IMR-90 (cell line): ENCODE measurements around the gene FKBP11. TPM values are rescaled to one million over a fixed set of nuclear protein-coding genes. Genes with fewer than 3 reads are reported as not detected.

Experiments
- ATAC-seq: fragments of 200-7000 bp; cut with Tn5 transposase; 2 replicates; pipeline ENCODE4 v1.9.1; 2020; ENCODE audit warnings: low read depth, mild to moderate bottlenecking, moderate library complexity
- BruUV-seq: library from RNA; stranded (reverse); fragments of 400-500 nt; replicated peaks from 2 replicates; lab custom pipeline; 2021; lab: Mats Ljungman, UMichigan
- CTCF ChIA-PET: fragments of 300-600 bp; formaldehyde crosslinking; extraction: SDS; loops from one replicate; lab custom pipeline; 2021; ENCODE audit warnings: antibody characterized with exemption; lab: Yijun Ruan, JAX
- POLR2A ChIA-PET: fragments of 300-600 bp; sonication (Branson Sonifier 250); formaldehyde crosslinking; loops from one replicate; lab custom pipeline; 2022; ENCODE audit warnings: antibody characterized with exemption; ENCODE audit not compliant: unreplicated experiment; lab: Charles Lee
- DNase-seq: peaks from one replicate; pipeline ENCODE4 v3.0.0; 2013
- H2AFZ ChIP-seq: replicated peaks from 2 replicates; pipeline ENCODE3; 2013; ENCODE audit warnings: low read length, mild to moderate bottlenecking; ENCODE audit not compliant: poor library complexity
- H2AK5ac ChIP-seq: 2 replicates; pipeline ENCODE4 v1.6.1; 2013; ENCODE audit warnings: low read depth, low read length, inconsistent platforms
- H2AK9ac ChIP-seq: replicated peaks from 2 replicates; pipeline ENCODE3; 2013; ENCODE audit warnings: mild to moderate bottlenecking, low read depth, low read length, moderate library complexity; ENCODE audit not compliant: poor library complexity
- H2BK120ac ChIP-seq: 2 replicates; pipeline ENCODE4 v1.6.1; 2013; ENCODE audit warnings: low read depth, low read length, inconsistent platforms
- H2BK15ac ChIP-seq: 3 replicates; pipeline ENCODE4 v1.6.1; 2013; ENCODE audit warnings: low read depth, low read length, inconsistent platforms
- H2BK20ac ChIP-seq: 2 replicates; pipeline ENCODE4 v1.6.1; 2013; ENCODE audit warnings: low read depth, mild to moderate bottlenecking, inconsistent platforms, low read length, moderate library complexity
- H2BK5ac ChIP-seq: 2 replicates; pipeline ENCODE4 v1.6.1; 2013; ENCODE audit warnings: mild to moderate bottlenecking, low read depth, low read length, inconsistent platforms; ENCODE audit not compliant: poor library complexity, severe bottlenecking
- H3K14ac ChIP-seq: replicated peaks from 2 replicates; pipeline ENCODE4 v1.6.1; 2013; ENCODE audit warnings: low read depth, low read length, inconsistent platforms
- H3K18ac ChIP-seq: 2 replicates; pipeline ENCODE4 v1.6.1; 2013; ENCODE audit warnings: low read depth, low read length, control low read depth
- H3K23ac ChIP-seq: 2 replicates; pipeline ENCODE4 v1.6.1; 2013; ENCODE audit warnings: low read depth, low read length, inconsistent platforms
- H3K27ac ChIP-seq: 2 replicates; pipeline ENCODE4 v1.5.1; 2013; ENCODE audit warnings: mild to moderate bottlenecking, control low read depth, low read length; ENCODE audit not compliant: insufficient read depth
- H3K27me3 ChIP-seq: 2 replicates; pipeline ENCODE4 v1.6.1; 2013; ENCODE audit warnings: low read length; ENCODE audit not compliant: control insufficient read depth, insufficient read depth
- H3K36me3 ChIP-seq: 2 replicates; pipeline ENCODE4 v1.6.1; 2013; ENCODE audit warnings: low read length, mixed read lengths; ENCODE audit not compliant: control insufficient read depth, insufficient read depth
- H3K4ac ChIP-seq: 2 replicates; pipeline ENCODE4 v1.6.1; 2013; ENCODE audit warnings: low read depth, low read length, inconsistent platforms
- H3K4me1 ChIP-seq: 2 replicates; pipeline ENCODE4 v1.6.1; 2013; ENCODE audit warnings: low read length, mixed read lengths; ENCODE audit not compliant: control insufficient read depth, insufficient read depth
- H3K4me2 ChIP-seq: 2 replicates; pipeline ENCODE4 v1.6.1; 2013; ENCODE audit warnings: low read depth, mild to moderate bottlenecking, control low read depth, low read length, moderate library complexity
- H3K4me3 ChIP-seq: 2 replicates; pipeline ENCODE4 v1.5.1; 2013; ENCODE audit warnings: low read depth, mild to moderate bottlenecking, control low read depth, low read length, moderate library complexity; ENCODE audit not compliant: insufficient read depth
- H3K56ac ChIP-seq: 2 replicates; pipeline ENCODE4 v1.6.1; 2013; ENCODE audit warnings: low read length, inconsistent platforms; ENCODE audit not compliant: insufficient read depth; ENCODE audit errors: extremely low read depth
- H3K79me1 ChIP-seq, 2 experiments: 2 replicates each; pipeline ENCODE4 v1.6.1; 2013; ENCODE audit warnings: low read length in 2 of 2, inconsistent platforms in 1 of 2, low read depth in 1 of 2
- H3K9ac ChIP-seq: 2 replicates; pipeline ENCODE4 v1.6.1; 2013; ENCODE audit warnings: low read depth, low read length, control low read depth
- H3K9me1 ChIP-seq: 2 replicates; pipeline ENCODE4 v1.6.1; 2013; ENCODE audit warnings: low read length, inconsistent platforms; ENCODE audit not compliant: insufficient read depth
- H3K9me3 ChIP-seq: 2 replicates; pipeline ENCODE4 v1.6.1; 2013; ENCODE audit warnings: low read length; ENCODE audit not compliant: control insufficient read depth, insufficient read depth
- H4K20me1 ChIP-seq: 2 replicates; pipeline ENCODE4 v1.6.1; 2013; ENCODE audit warnings: low read length, inconsistent platforms; ENCODE audit not compliant: insufficient read depth
- H4K5ac ChIP-seq: 2 replicates; pipeline ENCODE4 v1.6.1; 2013; ENCODE audit warnings: mild to moderate bottlenecking, low read depth, low read length, control low read depth
- H4K8ac ChIP-seq, 2 experiments: 2 replicates each; pipeline ENCODE4 v1.6.1; 2013; ENCODE audit warnings: low read depth in 2 of 2, low read length in 2 of 2, control low read depth in 1 of 2, inconsistent platforms in 1 of 2
- H4K91ac ChIP-seq: 2 replicates; pipeline ENCODE4 v1.6.1; 2013; ENCODE audit warnings: low read depth, low read length, inconsistent platforms; ENCODE audit not compliant: insufficient read depth
- CHD1 ChIP-seq: IDR thresholded peaks from 2 replicates; pipeline ENCODE4 v1.6.1; 2012; ENCODE audit warnings: low read depth, low read length, improper control_type of control experiment
- ELK1 ChIP-seq: fragments of 150-350 bp; IDR thresholded peaks from 2 replicates; pipeline ENCODE4 v1.6.1; 2016; ENCODE audit warnings: low read depth, mild to moderate bottlenecking, low read length, moderate library complexity, borderline replicate concordance
- FOS ChIP-seq: fragments of 150-350 bp; IDR thresholded peaks from 2 replicates; pipeline ENCODE4 v1.6.1; 2016; ENCODE audit warnings: low read depth, low read length
- MXI1 ChIP-seq: IDR thresholded peaks from 2 replicates; pipeline ENCODE4 v1.6.1; 2012; ENCODE audit warnings: low read depth, mild to moderate bottlenecking, low read length, moderate library complexity, borderline replicate concordance
- NFE2L2 ChIP-seq: fragments of 150-350 bp; IDR thresholded peaks from 2 replicates; pipeline ENCODE4 v1.6.1; 2016; ENCODE audit warnings: low read depth, mild to moderate bottlenecking, low read length
- POLR2A ChIP-seq: IDR thresholded peaks from 2 replicates; pipeline ENCODE4 v1.6.1; 2012; ENCODE audit warnings: mild to moderate bottlenecking, low read depth, low read length
- RCOR1 ChIP-seq: IDR thresholded peaks from 2 replicates; pipeline ENCODE4 v1.6.1; 2012; ENCODE audit warnings: mild to moderate bottlenecking, low read length, improper control_type of control experiment; ENCODE audit not compliant: insufficient replicate concordance
- RFX5 ChIP-seq: IDR thresholded peaks from 2 replicates; pipeline ENCODE4 v1.8.0; 2012; ENCODE audit warnings: low read depth, mild to moderate bottlenecking, low read length, moderate library complexity
- SMC3 ChIP-seq: fragments of 150-350 bp; IDR thresholded peaks from 2 replicates; pipeline ENCODE4 v1.6.1; 2016; ENCODE audit warnings: low read depth, mild to moderate bottlenecking, antibody characterized with exemption, low read length, moderate library complexity
- USF2 ChIP-seq: fragments of 150-350 bp; IDR thresholded peaks from 2 replicates; pipeline ENCODE4 v1.6.1; 2017; ENCODE audit warnings: mild to moderate bottlenecking, antibody characterized with exemption, low read length, low read depth
- WGBS, 2 experiments: methylation state at CpG; one replicate each; pipeline versions ENCODE4 v1.1.5 to v1.1.7; 2013; ENCODE audit warnings: missing lambda C conversion rate in 2 of 2; ENCODE audit not compliant: insufficient read length in 1 of 2; ENCODE audit errors: extremely low coverage in 2 of 2; 5-methylcytosine and 5-hydroxymethylcytosine counted together
- dilution Hi-C: fragments of 300-500 bp; cut with HindIII; formaldehyde crosslinking; loops from one replicate; pipeline ENCODE4 v1.14.3; 2018; ENCODE audit warnings: low sequenced_read_pairs; ENCODE audit not compliant: unreplicated experiment
- in situ Hi-C: fragments of 300-500 bp; cut with MboI; formaldehyde crosslinking; loops from 3 replicates; pipeline ENCODE4 v1.14.3; 2019; ENCODE audit warnings: low sequenced_read_pairs, inconsistent platforms, mixed read lengths
- intact Hi-C: fragments of 100-400 bp; cut with micrococcal nuclease; formaldehyde crosslinking; loops from 2 replicates; pipeline ENCODE4 v1.10.0; 2022
- polyA plus RNA-seq, 3 experiments: library from polyadenylated mRNA; depleted of rRNA; stranded (reverse); fragments of >200 nt; gene quantifications; 2 replicates each; pipeline ENCODE4 v1.2.3, GENCODE V29; 2012; ENCODE audit warnings: low replicate concordance in 1 of 3
- total RNA-seq: library from RNA; depleted of rRNA; stranded (reverse); fragments of >200 nt; gene quantifications from 2 replicates; pipeline ENCODE4 v1.2.3, GENCODE V29; 2012

Gene FKBP11
- total and polyA plus RNA-seq, 2 of the 4 experiments (the other 2 are of a cell fraction), result 5.0 to 40.0 TPM

GRCh38 chr12:48907245-48907644, 18.0 kb downstream of the FKBP11 start:
- DNase-seq, result no peak
- Histone ChIP-seq H4K20me1 (no peaks in the 10 kb centered on the region), H3K27me3 (no peaks in the 10 kb centered on the region; the same call in none of the 2 replicates), H3K9me1 (no peaks in the 10 kb centered on the region), H2BK15ac (no peak overlapping the region), H2BK120ac (no peak overlapping the region), H3K4me2 (no peak overlapping the region), H3K4me1 (no peaks in the 10 kb centered on the region; the same call in 1 of the 2 replicates), H3K9me3 (no peaks in the 10 kb centered on the region), H3K79me1 (no peaks in the 10 kb centered on the region), H2BK20ac (no peak overlapping the region), H4K5ac (no peak overlapping the region), H3K4me3 (no peak overlapping the region), H2AK5ac (no peak overlapping the region), H3K18ac (no peak overlapping the region), H3K9ac (no peak overlapping the region), H4K91ac (no peak overlapping the region), H2AK9ac (no peak overlapping the region), H2BK5ac (no peak overlapping the region), H3K14ac (no peak overlapping the region), H3K23ac (no peak overlapping the region), H4K8ac (no peak overlapping the region), H3K27ac (no peak overlapping the region), H2AFZ (no peak overlapping the region), H3K4ac (no peak overlapping the region), H3K56ac (no peak overlapping the region), H3K36me3 (no peaks in the 10 kb centered on the region)
- intact Hi-C loops (no loop called here), in situ Hi-C loops (no loop called here), dilution Hi-C loops (no loop called here)
- ATAC-seq, result no peak
- TF ChIP-seq POLR2A, result no peak
- no peak for TF ChIP-seq FOS
- no peak for TF ChIP-seq MXI1
- no peak for TF ChIP-seq ELK1
- no peak for TF ChIP-seq RFX5
- no peak for TF ChIP-seq RCOR1
- TF ChIP-seq NFE2L2, result no peak
- no peak for TF ChIP-seq CHD1
- no peak for TF ChIP-seq SMC3
- no peak for TF ChIP-seq USF2
- WGBS, 2 experiments, result no CpG with 5 or more reads among the region's 3 CpGs
- no TSS peak for BruUV-seq
- POLR2A ChIA-PET, result no interaction called here
- CTCF ChIA-PET, result no interaction called here
